Measurements from ENCODE around the gene APOBR.

DNA sequence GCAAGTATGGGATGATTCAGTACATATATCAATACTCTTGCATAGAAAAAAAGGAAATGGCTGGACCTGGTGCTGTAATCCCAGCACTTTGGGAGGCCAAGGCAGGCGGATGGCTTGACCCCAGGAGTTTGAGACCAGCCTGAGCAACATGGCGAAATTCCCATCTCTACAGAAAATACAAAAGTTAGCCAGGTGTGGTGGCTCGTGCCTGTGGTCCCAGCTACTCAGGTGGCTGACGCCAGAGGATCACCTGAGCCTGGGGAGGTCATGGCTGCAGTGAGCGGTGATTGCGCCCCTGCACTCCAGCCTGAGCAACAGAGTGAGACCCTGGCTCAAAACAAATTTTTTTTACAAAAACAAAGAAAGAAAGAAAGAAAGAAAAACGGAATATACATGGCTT is 52.2 kb downstream of the APOBR start:
- TF ChIP-seq, protein P1, sequence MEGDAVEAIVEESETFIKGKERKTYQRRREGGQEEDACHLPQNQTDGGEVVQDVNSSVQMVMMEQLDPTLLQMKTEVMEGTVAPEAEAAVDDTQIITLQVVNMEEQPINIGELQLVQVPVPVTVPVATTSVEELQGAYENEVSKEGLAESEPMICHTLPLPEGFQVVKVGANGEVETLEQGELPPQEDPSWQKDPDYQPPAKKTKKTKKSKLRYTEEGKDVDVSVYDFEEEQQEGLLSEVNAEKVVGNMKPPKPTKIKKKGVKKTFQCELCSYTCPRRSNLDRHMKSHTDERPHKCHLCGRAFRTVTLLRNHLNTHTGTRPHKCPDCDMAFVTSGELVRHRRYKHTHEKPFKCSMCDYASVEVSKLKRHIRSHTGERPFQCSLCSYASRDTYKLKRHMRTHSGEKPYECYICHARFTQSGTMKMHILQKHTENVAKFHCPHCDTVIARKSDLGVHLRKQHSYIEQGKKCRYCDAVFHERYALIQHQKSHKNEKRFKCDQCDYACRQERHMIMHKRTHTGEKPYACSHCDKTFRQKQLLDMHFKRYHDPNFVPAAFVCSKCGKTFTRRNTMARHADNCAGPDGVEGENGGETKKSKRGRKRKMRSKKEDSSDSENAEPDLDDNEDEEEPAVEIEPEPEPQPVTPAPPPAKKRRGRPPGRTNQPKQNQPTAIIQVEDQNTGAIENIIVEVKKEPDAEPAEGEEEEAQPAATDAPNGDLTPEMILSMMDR (IDR thresholded peaks at IDR 0.05), result no peak
- no peak for TF ChIP-seq POLR2A (IDR thresholded peaks at IDR 0.05)
